ENCODE data around the gene PANX3. TPM values are rescaled to one million over a fixed set of nuclear protein-coding genes. Genes with fewer than 3 reads are reported as not detected.

PANX3 gene
- total and polyA plus RNA-seq, 2 of the 13 experiments (the other 11 are each of a cell fraction or from before 2014, with no cell fraction given), result not detected

- intact Hi-C loops (cut with micrococcal nuclease; ENCODE audit: unreplicated experiment), result loop anchor here (5.0 kb wide), 1 partner anchor 313 kb away; the partner anchor contains the start of gene HEPACAM
- Histone ChIP-seq H3K4me3 (replicated peaks in 1 of 3; ENCODE audit: insufficient read depth in 1 of 3, low read depth in 2 of 3, low read length in 3 of 3) (peak overlapping the region; percentile 88 to 98 (median 96); a peak in 5 of 6 replicates), H3K9ac (ENCODE audit: insufficient read depth, low read depth, low read length) (peak overlapping the region; percentile 91), H3K4me1 (ENCODE audit: insufficient read depth, low read length) (peaks cover 29% of the 10 kb centered on the region), H3K36me3 (replicated peaks in 1 of 2; ENCODE audit: control insufficient read depth in 1 of 2, insufficient read depth in 2 of 2, low read length in 2 of 2) (peaks cover 12 to 26% of the 10 kb centered on the region in 2 experiments), H3K9me3 (ENCODE audit: low read length) (no peaks in the 10 kb centered on the region), H4K20me1 (ENCODE audit: insufficient read depth, low read length) (peaks cover 3% of the 10 kb centered on the region; the same call in 1 of the 2 replicates), H2AFZ (ENCODE audit: low read length) (no peak overlapping the region), H3K27me3 (ENCODE audit: control insufficient read depth in 1 of 2, insufficient read depth in 2 of 2, low read length in 2 of 2) (peaks cover 0 to 15% of the 10 kb centered on the region in 2 experiments; a peak in 2 of 5 replicates), H3K4me2 (ENCODE audit: low read depth, low read length) (peak overlapping the region; percentile 99), H3K79me2 (ENCODE audit: insufficient read depth, low read length) (peaks cover 21% of the 10 kb centered on the region), H3K27ac (ENCODE audit: extremely low read length, insufficient read depth, low read length) (no peak overlapping the region)
- in situ Hi-C loops (cut with HindIII; ENCODE audit: extremely low pct_ligation_motif_present, low pct_unique_long_range_greater_than_20kb), result no loop called here
- POLR2A ChIA-PET, result interaction anchor here (0.7 to 1.7 kb wide), 5 partner anchors 20 to 330 kb away, joined by 3 to 7 read pairs (median 5); partner anchors contain the start of genes CCDC15, SIAE and SPA17
- ATAC-seq (no peak), DNase-seq (ENCODE audit: low spot score) (no peak), FAIRE-seq (no peak)
- 65% methylated on average over 4 of the region's 4 CpGs for WGBS (ENCODE audit: low lambda C conversion rate)
- CTCF ChIA-PET (ENCODE audit: low intra/inter-chr PET ratio, low total read pairs), result no interaction called here
- TF ChIP-seq MAZ (IDR thresholded peaks at IDR 0.05; ENCODE audit: borderline replicate concordance, low read depth, low read length) (no peak), MAZ (CRISPR knock-in tag; IDR thresholded peaks at IDR 0.05; ENCODE audit: low read depth) (no peak), THAP11 (CRISPR knock-in tag; IDR thresholded peaks at IDR 0.05) (no peak), ZNF749 (CRISPR knock-in tag; IDR thresholded peaks at IDR 0.05; ENCODE audit: borderline replicate concordance) (no peak), MAFK (conservative IDR thresholded peaks at IDR 0.05 in 1 of 2, IDR thresholded peaks at IDR 0.05 in 1 of 2; ENCODE audit: low read length in 2 of 2) (peak; percentile 1 to 24; a peak in 1 of 4 replicates), NFE2L2 (IDR thresholded peaks at IDR 0.05; ENCODE audit: low read length) (no peak)
- TF ChIP-seq, protein P1, sequence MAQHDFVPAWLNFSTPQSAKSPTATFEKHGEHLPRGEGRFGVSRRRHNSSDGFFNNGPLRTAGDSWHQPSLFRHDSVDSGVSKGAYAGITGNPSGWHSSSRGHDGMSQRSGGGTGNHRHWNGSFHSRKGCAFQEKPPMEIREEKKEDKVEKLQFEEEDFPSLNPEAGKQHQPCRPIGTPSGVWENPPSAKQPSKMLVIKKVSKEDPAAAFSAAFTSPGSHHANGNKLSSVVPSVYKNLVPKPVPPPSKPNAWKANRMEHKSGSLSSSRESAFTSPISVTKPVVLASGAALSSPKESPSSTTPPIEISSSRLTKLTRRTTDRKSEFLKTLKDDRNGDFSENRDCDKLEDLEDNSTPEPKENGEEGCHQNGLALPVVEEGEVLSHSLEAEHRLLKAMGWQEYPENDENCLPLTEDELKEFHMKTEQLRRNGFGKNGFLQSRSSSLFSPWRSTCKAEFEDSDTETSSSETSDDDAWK (CRISPR knock-in tag; IDR thresholded peaks at IDR 0.05), result no peak
- TF ChIP-seq, protein P2, sequence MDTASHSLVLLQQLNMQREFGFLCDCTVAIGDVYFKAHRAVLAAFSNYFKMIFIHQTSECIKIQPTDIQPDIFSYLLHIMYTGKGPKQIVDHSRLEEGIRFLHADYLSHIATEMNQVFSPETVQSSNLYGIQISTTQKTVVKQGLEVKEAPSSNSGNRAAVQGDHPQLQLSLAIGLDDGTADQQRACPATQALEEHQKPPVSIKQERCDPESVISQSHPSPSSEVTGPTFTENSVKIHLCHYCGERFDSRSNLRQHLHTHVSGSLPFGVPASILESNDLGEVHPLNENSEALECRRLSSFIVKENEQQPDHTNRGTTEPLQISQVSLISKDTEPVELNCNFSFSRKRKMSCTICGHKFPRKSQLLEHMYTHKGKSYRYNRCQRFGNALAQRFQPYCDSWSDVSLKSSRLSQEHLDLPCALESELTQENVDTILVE (CRISPR knock-in tag; IDR thresholded peaks at IDR 0.05), result no peak
- no TSS peak for BruUV-seq (replicated peaks)
Measured at GRCh38 chr11:124623861-124624525, 12.8 kb downstream of the PANX3 start.
